Cerebellar cortex (tissue), 1 donor: ENCODE measurements around the gene BAMBI.

Source experiments
- DNase-seq: peaks from one replicate; pipeline ENCODE4 v3.0.0-alpha.2; 2015; ENCODE audit warnings: low spot score

BAMBI gene

DNA sequence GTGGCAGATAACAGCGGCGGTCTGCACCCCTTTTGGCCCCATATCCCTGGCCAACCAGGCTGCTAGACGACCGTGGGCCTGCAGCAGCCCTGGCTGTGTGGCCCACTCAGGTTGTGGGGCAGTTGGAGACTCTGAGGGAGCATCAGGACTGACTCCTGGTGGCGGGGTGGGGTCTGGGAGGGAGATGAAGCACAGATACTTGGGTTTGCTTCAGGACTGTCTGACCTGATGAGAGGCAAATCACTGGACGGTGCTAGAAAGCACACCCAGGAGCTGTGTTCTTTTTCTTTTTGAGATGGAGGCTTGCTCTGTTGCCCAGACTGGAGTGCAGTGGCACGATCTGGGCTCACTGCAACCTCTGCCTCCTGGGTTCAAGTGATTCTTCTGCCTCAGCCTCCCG, 28.2 kb downstream of the BAMBI start:
- DNase-seq: no peak

DNA sequence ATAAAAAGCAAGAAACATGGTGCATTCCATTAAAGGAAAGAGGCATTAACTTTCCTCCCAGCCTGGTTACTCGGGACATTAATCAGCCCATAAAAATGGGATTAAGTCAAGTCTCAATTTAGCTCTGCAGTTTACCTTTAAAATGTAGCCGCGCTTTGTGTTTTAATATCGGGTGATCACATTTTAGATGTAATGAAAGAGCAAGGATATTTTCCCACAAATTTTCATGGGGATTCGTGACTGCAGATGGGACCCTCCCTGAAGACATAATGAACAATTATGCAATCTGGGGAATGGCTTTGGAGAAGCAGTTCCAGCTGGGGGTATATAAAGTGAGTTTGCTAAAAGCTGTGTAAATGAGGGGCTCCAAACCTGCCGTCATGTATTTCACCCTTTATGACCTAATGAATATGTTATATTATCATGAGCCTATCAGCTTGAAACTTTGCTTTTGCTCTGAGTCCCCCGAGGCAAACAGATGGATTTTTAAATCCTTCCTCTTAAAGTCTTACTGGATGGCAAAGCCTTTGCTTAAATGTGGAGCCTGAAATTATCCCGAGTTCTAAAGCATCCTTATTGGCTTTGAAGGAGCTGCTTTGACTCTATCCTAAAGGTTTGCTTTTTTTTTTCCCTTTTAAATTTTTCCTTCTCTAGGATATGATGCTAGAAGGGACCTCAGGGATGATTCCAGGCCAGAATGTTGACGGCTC, 31.8 kb downstream of the BAMBI start:
- DNase-seq: peak; percentile 74

DNA sequence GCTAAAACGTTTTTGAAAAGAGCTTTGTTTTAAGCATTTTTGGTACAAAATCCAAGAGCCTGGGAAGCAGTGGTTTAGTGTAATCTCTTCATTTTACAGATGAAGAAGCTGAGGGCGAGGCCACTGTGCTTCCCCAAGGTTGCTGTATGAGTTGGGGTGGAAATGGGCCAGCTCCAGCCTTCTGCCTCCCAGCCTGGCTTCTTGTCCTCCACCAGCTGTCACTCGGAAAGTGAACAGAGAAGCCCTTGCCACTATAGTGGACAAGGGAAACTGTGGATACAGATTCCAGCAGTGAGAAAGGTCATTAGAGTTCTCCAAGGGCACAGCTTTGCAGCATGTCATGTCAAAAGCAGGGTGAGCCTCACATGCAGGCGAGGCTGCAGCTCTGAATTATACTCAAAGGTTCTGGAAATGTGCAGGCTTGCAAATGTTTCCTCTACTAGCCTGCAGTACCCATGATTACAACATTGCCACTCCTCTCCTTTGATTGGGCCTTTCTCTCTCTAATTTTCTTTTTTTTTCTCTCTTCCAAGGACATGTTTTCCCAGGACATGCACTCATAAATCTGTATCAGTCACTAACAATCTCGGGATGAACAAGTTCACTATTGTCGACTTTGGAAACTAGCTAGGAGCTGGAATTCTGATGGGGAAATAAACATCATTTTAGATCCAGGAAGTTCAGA, 33.0 kb downstream of the BAMBI start:
- DNase-seq: no peak

DNA sequence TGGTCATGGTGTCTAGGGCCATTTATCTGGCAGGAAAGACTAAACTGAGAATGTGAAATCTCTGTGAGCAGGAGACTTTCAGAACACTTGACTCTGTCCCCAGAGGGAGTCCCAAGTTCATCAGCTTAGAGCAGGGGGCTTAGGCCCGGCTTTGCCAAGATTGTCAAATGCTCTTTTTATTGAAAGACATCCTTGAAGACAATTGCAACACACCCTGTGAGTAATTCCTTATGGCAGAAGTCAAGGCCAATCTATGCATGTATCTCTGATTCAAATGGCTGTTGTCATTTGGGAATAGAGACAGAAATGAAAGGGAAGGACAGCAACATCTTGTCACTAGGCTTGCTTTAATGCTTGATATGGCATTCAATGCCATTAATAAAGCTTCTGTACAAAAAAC, 33.7 kb downstream of the BAMBI start:
- no peak for DNase-seq

DNA sequence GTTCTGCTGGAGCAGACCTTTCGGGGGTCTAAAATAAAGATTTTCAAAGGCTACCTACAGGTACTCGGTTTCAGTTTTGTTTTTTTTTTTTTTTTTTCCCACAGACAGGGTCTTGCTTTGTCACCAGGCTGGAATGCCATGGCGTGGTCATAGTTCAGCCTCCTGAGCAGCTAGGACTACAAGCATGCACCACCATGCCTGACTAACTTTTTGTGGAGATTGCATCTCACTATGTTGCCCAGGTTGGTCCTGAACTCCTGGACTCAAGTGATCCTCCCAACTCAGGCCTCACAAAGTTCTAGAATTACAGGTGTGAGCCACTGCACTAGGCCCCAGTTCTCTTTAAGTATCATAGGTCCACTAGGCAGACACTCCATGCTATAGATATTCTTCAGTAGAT, 34.5 kb downstream of the BAMBI start:
- DNase-seq: no peak

DNA sequence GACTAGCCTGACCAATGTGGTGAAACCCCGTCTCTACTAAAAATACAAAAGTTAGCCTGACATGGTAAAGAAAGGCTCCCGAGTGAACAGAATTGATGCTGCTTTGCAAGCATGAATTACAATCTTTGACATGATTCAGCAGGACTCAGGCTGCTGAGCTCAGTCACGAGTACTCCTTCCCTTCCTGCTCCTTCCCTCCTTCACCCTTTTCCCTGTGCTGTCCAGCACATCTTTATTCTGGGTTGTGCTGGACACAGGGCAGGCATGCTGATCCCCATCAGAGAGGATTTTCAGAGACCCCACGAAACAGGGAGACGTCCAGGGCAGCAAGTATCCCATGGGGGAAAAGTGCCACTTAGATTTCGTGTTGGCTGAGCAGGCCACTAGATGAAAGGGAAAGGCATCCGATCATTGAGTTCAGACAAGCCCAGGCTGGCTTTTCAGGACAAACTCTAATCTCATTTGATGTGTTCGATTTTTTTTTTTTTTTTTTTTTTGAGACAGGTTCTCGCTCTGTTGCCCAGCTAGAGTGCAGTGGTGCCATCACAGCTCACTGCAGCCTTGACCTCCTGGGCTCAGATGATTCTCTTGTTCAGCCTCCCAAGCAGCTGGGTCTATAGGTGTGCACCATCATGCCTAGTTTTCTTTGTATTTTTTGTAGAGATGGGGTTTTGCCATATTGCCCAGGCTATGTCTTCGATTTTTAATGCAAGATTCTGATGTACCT, 36.5 kb downstream of the BAMBI start:
- no peak for DNase-seq

DNA sequence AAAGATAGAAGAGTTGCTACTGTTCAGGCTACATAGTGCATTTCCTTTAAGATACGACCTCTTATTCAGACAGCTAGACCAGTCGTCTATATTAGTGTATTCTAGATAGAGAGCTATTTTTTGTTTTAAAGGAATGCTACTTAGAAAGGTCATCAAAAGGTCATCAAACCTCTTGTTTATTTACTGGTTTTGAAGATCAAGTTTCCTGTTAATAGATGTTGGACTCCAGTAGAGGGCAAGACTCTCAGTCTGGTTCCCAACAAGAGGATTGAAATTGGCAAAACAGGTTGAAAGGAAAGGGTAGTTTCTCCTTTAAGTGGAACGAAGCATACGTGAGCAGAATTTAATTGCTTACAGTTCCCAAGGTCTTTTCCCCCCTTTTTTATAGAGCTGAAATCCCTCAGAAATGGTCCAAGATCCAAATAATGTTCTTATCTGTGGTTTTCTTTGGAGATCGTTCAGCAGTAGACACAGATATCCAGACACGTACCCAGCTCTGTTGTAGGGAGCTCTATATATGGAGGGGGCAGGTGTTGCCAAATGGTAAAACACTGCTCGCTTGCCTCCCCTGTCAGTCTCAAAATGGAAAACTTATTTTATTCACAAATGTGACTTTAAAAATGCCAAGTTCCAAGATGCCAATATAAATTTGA, 37.2 kb downstream of the BAMBI start:
- DNase-seq: no peak

DNA sequence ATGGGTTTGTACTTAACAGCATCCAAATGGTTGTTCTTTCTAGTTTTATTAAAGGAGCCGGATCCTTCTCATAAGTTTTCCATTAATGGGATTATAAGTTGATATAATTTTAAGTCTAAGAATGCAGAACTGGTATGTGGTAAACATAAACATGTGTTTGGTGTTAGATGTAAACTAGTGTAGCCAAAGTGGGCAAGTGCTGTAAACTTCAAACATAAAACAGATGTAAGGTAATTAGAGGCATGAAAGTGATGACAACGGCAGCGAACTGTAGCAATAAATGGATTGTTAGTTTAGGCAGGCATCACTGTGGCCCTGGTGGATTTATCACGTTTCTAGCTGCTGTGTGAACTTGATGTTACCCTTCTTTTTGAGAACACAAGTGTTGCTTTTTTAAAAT, 37.9 kb downstream of the BAMBI start:
- DNase-seq: no peak

DNA sequence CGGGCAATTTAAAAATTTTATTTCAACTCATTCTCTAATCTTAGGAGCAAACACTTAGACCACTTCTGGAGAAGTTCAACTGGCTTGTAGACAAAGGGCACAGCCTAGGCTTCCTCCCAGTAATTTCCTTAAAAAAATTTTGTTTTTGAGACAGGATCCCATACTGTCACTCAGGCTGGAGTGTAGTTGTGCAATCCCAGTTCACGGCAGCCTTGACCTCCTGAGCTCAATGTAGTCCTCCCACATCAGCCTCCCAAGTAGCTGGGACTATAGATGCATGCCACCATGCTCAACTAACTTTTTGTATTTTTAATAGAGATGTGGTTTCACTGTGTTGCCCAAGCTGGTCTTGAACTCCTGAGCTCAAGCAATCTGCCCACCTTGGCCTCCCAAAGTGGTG, 38.4 kb downstream of the BAMBI start:
- no peak for DNase-seq

DNA sequence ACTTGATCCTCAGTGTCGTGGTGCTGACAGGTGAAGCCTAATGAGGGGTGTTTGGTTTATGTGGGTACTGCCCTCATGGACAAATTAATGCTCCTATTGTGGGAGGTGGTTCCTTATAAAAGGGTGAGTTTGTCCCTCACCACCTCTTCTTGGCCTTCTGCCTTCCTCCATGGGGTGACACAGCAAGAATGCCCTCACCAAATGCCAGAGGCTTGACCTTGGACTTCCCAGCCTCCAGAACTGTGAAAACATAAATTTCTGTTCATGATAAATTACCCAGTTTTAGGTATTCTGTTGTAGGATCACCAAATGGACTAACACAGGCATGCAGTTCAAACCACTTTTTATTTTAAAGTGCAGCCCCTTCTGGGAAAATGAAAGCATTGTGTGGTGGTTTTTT, 39.4 kb downstream of the BAMBI start:
- DNase-seq: no peak

DNA sequence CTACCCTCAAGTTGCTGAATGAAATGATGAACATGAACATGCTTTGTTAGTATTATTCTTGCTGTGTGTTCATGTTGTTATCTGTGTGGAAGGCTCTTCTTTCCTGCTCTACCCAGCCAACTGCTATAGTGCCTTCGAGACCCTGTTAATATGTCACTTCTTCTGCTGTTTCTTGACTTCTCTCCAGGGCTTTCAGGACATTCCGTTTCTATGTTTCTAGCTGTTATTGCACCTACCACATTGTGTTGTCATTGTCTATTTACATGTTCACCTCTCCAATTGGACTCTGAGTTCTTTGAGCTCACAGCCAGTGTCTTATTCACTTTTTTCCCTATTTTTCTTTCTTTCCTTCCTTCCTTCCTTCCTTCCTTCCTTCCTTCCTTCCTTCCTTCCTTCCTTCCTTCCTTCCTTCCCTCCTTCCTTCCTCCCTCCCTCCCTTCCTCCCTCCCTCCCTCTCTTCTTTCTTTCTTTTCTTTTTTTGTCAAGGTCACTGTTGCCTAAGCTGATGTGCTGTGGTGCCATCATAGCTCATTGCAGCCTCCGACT, 40.4 kb downstream of the BAMBI start:
- DNase-seq: no peak

DNA sequence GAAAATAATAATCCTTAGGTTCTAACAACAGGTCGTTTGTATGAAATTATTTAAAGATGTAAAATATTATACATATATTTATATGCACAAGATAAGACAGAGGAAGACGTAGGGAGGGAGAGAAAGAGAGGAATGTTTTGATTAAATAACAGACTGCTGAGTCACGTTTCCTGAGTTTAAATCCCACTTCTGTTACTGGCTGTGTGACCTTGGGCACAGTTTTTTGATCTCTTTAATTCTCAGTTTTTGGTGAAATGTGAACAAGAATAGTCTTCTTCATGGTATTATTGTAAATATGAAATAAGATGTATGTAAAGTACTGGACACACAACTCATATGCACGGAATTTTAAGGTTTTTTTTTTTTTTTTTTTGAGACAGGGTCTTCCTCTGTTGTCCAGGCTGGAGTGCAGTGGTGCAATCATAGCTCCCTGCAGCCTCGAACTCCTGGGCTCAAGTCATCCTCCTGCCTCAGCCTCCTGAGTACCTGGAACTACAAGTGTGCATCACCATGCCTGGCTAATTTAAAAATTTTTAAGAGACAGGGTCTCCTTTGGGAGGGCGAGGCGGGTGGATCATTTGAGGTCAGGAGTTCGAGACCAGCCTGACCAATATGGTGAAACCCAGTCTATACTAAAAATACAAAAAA, 42.6 kb downstream of the BAMBI start:
- DNase-seq: no peak

DNA sequence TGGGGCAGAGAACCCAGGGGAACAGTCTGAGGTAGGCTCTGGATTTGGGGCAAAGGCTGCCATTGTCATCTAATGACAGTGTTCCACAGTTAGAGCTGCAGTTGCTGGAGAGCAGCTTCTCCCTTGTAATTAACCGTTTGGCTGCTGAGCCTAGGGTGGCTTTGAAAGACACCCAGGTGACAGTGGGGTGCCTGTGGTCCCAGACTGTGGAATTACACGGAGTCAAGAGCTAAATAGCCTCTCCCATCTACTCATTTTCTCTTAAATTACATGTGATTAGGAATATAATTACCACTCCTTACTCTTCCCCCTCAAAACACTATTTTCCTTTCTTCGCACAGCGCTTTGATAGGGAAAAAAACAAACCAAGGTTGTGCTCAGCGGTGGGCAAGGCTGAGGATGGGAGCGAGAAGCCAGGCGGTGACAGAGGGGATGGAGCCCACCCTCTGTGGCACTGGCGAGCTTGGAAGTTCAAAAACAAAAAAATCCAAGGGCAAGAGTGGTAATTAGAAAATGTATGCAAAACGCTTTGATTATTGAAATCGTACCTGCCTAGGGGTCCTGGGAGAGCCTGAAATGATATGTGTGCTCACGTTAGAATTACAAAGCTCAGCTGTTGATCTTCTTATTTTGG, 44.1 kb downstream of the BAMBI start:
- DNase-seq: no peak

DNA sequence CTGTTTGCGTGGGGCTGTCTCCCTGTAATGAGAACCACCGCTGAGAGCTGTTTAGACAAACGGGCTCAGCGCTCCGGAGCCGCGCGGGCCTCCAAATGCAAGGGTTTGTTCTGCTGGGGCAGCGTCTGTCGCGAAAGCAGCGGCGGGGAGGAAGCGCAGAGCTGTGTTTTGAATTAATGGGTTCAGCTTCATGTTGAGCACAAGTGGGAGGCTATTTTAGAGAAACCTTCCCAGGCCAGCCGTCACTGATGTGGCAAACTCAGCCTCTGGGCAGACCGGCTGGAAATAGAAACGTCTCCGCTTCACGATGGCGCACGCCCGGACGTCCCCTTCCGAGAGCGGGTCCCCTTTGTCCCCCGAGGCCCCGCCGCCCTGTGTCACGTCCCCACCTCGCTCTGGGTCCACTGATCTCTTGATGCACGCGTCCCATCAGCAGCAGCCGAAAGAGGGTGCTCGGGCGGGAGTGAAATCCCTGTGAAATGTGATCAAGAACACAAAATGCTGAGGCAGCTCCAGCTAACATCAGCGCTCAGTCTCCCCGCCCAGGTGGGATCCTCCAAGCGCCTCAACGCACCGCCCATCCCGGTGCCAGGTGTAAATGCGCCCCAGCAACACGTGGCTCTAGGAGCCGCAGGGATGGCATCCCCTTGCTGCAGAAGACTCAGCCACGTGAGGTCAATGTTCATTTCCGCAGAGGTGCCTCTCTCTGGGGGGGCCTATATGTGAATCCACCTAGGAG, 44.9 kb downstream of the BAMBI start:
- peak; percentile 48 for DNase-seq

DNA sequence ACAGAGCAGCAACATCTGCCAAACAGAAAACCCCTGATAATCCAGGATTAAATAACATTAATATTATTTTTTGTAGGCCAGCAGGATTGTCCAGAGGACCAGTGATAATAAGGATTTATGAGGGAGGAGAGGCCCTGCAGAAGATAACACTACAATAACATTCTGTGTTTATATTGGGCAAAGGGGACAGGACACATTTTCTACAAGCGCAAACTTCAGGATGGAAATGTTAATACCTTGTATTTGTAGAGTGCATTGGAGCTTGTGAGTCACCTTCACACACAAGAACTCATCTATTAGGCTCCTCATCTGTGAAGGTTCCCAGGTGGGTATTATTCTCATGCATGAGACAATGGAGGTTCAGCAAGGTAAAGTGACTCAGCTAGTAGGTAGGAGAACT, 51.0 kb downstream of the BAMBI start:
- no peak for DNase-seq

DNA sequence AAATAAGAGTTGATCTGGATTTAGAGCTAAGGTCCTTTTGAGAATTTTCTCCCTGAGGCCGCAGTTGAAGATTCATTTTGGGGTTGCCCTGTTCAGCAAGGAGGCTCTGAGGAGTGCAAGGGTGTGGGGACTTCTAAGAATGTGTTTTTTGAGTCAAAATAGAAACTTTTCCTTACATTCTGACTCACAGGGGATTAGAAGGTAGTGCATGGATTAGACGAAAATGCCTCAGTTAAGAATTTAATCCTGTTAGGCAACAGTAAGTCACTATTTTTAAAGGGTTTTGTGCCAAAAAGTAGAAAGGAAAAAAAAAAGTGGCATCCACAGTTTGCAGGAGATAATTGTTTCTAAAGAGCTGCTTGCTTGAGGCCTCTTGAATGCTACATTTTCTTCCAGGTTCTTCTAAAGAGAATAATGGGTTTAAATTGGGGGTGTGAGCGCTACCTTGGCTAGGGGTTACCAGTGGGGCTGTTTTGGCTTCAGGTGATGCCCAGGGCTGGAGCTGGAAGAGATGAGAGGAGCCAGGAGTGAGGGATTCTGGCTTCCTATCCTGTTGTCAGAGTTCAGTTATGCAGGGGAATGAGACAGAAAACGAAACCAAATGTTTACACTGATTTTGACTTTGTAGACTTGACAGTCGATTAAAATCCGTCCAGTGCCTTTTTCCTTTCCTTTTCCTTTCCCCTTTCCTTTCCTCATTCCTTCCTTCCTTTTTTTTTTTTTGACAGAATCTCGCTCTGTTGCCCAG, 52.9 kb downstream of the BAMBI start:
- DNase-seq: peak; percentile 52

DNA sequence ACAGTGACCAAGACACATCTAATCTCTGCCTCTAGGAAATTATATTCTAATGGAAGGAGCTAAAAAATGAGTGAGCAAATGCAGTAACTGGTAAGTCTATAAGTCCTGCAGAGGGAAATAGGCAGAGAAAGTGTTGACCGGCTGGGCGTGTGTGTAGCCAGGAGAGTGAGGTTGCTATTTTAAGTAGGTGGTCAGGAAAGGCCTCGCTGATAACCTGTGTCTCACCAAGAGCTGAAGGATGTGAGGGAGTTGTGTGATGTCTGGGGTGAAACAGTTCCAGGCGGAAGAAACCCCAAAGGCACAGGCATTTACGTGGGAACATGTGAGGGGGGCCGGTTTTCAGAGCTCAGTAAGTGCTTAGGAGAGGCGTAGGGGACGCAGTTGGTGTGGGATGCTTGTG, 54.8 kb downstream of the BAMBI start:
- DNase-seq: no peak
